OCI-LY7 (cell line): ENCODE measurements around the gene CAMK4.

Source experiments
- EZH2phosphoT487 ChIP-seq: fragments of 200-600 bp; sonication (generic); IDR thresholded peaks from 2 replicates; pipeline ENCODE4 v1.6.1; 2018; ENCODE audit warnings: low read depth, borderline replicate concordance, mild to moderate bottlenecking, mixed run types, antibody characterized with exemption, low read length, moderate library complexity, mixed read lengths
- TF ChIP-seq, protein P1 (sequence below): fragments of 200-600 bp; sonication (generic); conservative IDR thresholded peaks from 2 replicates; pipeline ENCODE4 v1.5.1; 2014; ENCODE audit warnings: mild to moderate bottlenecking, antibody characterized with exemption, low read length, moderate library complexity, mixed read lengths

DNA sequence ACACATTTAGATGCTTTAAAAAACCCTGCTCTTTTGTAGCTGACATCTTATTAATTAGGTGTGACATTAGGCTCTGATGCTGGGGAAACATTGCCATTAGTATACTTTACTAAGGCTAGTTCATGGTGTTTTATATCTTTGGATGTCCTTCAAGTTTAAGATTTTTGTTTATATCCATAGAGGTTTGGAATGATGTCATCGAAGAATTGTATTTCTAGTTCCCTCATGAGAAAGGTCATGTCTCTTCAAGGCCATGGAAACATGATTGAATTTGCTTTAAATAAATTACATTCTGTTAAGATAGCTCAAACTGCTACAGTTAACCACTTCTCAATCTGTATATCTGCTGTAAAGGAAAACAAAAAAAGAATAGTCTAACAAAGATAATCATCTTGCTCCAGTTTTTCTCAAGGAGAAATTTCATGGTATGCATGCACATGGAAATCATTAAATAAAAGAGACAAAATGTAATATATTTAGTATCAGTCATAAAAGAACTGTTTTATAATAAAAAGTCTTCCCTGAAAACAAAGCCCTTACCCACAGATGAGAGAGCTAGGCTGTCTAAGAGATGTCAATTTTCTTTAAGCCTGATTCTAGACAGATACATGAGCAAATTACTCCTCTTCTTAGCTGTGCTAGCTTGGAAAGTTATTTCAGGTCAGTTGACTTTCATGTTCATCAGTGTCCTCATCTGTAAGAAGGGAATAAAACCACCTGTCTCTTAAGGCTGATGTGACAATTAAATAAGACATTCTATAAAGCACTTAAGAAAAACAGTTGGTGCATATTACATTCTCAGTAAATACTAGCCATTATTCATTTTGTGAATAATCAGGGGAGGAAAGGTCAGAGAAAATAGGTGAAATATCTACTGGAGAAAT, 313.2 kb downstream of the CAMK4 start:
- TF ChIP-seq, protein P1, sequence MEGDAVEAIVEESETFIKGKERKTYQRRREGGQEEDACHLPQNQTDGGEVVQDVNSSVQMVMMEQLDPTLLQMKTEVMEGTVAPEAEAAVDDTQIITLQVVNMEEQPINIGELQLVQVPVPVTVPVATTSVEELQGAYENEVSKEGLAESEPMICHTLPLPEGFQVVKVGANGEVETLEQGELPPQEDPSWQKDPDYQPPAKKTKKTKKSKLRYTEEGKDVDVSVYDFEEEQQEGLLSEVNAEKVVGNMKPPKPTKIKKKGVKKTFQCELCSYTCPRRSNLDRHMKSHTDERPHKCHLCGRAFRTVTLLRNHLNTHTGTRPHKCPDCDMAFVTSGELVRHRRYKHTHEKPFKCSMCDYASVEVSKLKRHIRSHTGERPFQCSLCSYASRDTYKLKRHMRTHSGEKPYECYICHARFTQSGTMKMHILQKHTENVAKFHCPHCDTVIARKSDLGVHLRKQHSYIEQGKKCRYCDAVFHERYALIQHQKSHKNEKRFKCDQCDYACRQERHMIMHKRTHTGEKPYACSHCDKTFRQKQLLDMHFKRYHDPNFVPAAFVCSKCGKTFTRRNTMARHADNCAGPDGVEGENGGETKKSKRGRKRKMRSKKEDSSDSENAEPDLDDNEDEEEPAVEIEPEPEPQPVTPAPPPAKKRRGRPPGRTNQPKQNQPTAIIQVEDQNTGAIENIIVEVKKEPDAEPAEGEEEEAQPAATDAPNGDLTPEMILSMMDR: no peak
- no peak for TF ChIP-seq EZH2phosphoT487
